NCI-H1436 treated with DMSO at 0.1 percent for 48 hours (cell line): ENCODE measurements around the gene M1AP.

Source experiments
- DNase-seq: peaks from one replicate; lab custom pipeline; 2025; lab: John Stamatoyannopoulos, UW

The M1AP gene

DNA sequence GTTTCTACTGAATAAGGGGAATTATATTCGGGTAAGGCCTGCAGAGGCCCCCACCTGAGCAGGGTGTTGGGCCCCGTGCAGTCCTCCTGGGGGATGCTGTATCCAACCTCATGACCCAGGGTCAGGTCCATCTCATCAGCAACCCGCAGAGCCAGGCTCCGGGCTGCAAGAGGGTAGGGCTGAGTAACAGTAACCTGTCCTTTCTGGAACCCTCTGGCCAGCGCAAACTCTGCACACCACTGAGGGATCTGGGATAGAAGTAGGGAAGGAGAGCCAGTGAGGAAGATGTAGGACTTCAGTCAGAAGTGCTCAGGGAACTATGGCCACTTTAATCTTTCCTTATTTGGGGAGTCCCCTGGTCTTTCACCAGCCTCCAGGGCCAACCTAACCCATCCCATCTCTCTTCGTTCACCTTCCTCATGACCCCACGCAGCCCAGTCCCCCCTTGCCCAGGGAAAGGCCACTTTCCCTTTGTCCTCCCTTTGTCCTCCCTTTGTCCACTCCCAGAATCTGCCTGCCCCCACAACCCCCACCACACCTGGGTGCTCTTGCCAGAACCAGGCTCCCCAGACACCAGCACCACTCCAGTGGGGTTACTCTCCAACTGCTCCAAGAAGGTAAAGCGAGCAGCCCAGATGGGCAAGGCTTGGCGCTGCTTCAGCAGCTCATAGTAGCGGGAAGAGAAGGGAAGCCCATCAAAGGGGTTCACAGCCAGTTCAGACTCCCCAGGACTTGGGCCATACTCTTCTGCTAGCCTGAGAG is 123.0 kb downstream of the M1AP start:
- no peak for DNase-seq

DNA sequence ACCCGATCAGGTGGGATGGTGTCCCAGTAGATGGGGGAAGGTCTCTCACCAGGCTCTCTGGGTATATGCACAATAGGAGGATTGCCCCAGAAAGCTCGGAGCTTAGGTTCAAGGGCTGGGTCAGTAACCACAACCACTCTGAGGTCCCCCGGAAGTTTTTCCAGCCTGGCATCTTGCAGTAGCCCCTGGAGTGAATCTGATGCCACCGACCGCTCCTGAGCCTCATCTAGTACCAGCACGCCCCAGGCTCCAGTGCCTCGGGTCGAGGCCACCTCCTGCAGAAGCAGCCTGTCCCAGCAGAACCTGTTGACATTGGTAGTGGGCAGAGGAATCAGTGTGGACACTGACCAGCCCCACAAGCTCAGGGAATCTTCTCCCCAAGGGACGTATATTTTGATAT is 124.1 kb downstream of the M1AP start:
- DNase-seq: no peak

DNA sequence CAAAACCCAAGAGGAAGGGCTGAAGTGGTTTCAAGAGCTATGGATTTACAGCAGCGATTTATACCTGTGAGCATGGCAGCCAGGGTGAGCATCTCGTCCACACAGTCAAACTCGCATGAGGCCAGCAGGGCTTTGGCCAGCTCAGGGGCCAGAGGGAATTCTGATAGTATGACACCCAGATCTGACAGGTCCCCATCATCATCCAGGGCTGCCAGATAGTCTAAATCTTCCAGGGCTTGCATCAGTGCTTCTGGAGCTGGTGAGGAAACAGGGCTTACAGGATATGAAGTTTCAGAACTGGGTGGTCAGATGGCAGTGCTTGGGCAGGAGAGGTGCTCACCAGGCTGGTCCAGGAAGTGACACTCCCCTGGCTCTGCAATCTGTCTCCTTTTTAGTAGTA is 125.6 kb downstream of the M1AP start:
- DNase-seq: no peak

DNA sequence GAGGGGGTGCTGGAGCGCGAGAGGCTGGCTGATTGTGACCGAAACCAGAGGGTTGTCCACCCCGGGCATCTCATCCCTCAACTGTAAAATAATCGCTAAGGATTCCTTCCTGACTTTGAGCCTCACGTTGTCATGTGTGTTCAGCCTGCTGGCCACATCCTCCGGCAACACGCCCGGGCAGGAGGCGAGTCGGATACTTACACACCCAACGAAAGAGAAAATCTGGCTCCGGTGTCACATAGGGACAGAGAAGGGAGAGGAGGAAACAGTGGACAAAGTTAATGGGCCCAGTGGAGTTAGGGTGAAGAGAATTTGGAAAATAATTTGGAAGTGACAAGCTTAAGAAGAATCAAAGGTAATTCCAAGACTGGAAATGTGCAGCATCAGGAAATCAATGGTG is 131.5 kb downstream of the M1AP start:
- DNase-seq: no peak

DNA sequence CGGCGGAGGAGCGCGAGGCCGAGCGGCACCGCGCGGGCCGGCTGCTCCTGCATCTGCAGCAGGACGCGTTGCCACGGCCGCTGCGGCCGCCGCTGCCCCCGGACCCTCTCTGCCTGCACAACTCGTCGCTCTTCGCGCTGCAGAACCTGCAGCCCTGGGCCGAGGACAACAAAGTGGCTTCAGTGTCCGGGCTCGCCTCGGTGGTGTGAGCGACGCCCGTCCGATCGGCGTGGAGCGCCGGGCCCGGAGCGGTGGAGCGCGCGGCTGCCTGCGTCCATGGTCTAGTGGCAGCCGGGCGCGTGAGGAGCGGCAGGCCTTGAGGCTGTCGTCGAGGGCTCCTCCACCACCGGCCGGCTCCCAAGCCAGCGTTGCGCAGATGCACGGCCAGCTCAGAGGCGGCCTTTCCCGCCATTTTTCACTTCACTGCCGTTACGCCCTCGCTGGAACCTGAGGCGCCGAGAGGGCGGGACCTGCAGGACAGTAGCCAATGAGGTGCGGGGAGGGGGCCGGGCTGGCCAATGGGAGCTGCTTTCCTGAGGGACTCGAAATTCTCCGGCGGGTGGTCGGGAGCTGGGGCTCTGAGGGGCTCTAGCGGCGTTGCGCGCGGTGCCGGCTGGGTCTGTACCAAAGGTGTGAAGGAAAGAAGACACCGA is 132.0 kb downstream of the M1AP start:
- no peak for DNase-seq

DNA sequence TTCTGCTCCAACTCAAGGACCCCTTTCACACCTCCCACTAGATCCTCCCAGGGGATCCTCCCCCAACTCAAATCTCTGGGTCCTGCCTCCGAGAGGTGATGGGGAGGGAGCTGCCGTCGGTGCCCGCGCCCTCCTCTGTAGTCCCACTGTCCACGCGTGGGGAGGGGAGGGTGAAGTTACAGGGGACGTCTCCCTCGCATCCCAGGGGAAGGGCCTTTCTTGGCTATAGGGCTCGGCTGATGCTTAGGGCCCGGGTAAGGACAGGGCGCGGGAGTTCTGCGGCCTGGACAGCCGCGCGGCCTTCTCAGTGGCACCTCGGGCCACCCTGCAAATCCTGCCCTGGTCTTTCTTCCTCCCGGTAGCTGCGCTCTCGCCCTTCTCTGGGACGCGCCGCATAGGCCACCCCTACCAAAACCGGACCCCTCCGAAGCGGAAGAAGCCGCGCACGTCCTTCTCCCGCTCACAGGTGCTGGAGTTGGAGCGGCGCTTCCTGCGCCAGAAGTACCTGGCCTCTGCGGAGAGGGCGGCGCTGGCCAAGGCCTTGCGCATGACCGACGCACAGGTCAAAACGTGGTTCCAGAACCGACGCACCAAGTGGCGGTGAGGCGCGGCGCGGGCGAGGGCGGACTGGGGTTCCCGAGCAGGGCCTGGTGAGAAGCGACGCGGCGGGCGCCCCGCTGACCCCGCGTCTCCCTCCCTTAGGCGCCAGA is 132.7 kb downstream of the M1AP start:
- DNase-seq: no peak

DNA sequence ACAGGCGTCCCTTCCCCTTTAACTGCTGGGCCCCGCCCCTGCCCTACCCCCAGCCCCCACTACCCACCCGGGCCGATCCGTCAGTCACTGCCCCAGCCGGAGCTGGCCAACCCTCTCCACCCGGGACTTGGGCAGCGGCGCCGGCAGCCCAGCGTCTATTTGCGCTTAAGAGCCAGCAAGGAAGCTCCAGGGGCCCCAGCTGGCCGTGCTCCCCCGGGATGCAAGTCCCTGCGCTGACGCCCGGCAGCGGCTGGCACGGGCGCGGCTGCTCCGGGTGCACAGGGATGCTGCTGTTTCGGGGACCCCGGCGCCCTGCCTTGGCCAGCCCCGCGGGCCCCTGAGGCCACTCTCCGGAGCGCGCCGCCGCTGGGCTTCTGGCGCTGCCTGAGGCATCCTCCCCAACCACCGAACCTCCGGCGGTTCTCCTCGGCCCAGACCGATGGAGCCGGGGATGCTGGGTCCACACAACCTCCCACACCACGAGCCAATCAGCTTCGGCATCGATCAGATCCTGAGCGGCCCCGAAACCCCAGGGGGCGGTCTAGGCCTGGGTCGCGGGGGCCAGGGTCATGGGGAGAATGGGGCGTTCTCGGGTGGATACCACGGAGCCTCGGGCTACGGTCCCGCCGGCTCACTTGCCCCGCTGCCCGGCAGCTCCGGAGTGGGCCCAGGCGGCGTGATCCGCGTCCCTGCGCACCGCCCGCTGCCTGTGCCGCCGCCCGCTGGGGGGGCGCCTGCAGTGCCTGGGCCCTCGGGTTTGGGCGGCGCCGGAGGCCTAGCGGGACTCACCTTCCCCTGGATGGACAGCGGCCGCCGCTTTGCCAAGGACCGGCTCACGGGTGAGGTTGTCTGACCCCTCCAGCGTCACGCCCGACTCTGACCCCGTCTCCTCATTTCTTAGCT is 133.5 kb downstream of the M1AP start, which contains the start of gene TLX2:
Gene TLX2, plus strand, starts transcription at position 83 of the 903 bp plus-strand sequence. Its CDS starts 357 bp downstream, at position 440.
- DNase-seq: no peak

DNA sequence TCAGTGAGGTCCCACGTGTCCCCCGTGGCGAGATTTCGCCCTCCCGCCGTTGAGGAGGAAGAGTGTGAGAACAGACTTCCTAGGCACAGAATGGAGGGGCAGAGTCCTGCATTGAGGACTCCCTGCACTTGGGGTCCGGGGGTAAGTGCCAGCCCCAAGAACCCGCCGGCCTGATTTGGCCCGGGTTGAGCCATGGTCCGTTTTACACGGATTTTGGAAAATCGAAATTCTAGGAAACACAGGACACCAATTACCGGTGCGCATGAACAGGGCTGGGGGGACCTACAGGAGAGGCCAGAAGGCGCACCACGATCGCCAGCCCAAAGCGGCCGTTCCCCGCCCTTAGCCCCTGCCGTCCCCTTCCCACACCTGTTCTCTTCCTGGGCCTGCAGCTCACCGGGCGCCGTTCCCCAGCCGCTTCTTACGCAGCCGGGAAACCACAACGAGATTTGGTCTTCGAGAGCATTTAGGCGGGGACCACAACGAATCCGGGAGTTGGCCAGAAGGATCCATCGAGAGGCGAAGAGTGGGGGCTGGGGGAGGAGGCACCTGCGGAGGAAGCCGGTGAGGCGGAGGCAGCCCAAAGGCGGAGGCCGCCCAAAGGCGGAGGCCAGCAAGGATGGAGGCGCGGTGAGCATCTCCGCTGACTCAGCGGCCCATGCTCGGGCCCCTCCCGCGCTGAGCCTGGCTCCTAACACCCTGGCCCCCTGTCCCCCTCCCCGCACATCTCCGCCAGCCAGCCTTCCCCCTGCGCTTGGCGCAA is 134.3 kb downstream of the M1AP start:
- DNase-seq: no peak

DNA sequence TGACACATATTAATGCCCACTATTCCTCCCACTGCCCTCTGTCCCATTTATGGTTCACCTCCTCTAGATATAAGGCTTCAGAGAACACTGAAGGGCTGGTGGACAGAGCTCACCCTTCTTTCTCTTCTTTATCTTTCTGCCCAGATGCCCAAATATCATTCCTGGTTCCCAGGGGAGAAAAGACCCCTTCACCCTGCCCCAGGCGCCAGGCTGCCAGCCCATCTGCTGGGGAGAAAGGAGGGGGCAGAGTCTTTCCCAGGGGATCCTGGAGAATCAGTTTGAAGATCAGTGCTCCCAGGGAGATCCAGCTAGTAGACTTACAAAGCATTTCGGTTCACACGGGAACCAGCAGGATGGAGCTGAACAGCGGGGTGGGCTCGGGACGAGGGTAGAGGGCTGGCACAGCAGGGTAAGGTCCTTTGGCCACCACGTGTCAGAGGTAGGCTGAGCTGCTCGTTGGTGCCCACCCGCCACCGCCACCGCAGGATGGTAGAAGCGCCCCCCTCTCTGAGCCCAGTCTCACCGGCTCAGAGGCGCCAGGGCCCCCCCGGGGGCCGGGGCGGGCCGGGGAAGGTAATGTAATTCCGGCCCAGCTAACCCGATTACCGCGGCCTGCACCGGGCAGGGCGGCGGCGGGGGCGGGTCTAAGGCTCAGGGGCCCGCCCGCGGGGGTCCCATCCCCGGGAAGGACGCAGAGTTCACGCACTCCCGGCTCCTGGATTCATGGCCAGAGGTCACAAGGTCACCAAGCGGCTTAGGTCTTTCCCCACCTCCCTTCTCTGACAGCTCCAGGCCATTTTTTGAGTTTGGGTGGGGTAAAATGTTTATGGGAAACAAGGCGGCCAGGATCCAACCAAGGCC is 135.2 kb downstream of the M1AP start:
- DNase-seq: no peak

DNA sequence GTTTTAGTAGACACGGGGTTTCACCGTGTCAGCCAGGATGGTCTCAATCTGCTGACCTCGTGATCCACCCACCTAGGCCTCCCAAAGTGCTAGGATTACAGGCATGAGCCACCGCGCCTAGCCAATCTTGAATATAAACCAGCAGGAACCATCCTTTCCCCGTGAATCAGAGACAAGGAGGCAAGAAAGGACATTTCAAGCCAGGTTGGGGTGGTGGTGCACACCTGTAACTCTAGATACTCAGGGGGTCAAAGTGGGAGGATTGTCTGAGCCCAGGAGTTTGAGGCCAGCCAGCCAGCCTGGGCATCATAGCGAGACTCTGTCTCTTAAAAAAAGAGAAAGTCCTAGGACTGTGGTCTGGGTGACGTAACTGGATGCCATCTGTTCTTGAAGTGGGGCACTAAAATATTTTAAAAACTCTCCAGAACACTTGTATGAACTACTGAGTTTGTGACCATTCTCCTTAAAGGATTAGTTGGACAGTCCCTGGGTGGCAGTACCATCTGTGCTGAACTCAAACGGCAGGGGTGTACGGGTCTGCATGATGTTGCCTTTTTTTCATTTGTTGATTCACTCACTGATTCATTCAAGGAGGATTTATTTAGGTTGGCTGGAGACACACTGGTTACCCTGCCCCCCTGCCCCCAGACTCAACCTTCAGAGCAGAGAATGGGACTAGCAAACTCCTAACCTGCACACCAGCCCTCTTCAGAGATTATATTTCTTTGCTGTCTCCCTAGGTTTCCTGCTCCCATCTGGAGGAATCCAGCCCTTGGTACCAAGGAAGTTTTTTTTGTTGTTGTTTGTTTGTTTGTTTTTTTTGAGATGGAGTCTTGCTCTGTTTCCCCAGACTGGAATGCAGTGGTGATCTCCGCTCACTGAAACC is 136.8 kb downstream of the M1AP start:
- no peak for DNase-seq

DNA sequence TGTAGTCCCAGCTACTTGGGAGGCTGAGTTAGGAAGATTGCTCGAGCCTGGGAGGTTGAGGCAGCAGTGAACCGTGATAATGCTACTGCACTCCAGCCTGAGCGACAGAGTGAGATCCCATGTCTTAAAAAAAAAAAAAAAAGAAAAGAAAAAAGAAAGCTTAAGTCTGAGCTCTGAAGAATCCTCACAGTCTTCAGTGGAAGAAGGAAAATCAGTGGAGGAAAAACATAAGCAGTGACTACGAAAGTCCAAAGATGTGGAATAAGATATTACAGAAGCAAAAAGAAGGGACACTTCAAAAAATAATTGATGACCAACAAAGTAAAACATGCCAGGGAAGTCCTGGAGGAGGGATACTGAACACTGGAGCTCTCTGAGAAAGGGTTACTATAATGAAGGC is 137.9 kb downstream of the M1AP start:
- no peak for DNase-seq

DNA sequence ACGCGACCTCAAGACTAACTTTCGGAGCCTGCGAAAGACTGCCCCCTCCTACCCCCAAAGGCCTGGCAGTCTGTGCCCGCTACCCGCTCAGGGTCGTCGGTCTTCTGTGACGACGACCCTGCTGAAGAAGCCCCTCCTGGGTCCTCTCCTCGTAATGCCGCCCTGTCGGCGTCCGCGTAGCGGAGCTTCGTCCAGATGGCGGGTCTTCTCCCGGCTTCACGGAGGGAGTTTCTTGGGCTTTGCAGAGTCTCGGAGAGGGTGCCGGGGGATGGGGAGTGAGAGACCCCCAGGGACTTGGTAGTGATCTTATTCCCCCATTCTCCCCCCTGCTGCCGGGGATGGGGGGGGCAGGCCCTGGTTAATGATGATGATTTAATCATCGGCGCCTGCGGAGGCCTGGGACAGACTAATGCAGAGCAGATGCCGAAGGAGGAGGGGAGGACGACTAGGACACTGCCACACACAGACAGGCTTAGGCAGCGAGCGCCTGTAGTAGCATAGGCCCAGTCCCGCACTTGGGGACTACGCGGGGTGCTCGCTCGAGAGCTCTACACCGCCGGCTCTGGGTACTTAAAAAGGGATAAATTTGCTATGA is 140.1 kb downstream of the M1AP start:
- no peak for DNase-seq
